Stimulated activated CD8-positive, alpha-beta memory T cell treated with anti-CD3 and anti-CD28 coated beads, Interleukin-15, amount 100 ng/mL, for 1 hour (primary cell): ENCODE results near the gene BCL2.

ENCODE experiments used
- DNase-seq: peaks from one replicate; pipeline ENCODE4 v3.0.0-alpha.2; 2020; ENCODE audit warnings: low read depth

The BCL2 gene

DNA sequence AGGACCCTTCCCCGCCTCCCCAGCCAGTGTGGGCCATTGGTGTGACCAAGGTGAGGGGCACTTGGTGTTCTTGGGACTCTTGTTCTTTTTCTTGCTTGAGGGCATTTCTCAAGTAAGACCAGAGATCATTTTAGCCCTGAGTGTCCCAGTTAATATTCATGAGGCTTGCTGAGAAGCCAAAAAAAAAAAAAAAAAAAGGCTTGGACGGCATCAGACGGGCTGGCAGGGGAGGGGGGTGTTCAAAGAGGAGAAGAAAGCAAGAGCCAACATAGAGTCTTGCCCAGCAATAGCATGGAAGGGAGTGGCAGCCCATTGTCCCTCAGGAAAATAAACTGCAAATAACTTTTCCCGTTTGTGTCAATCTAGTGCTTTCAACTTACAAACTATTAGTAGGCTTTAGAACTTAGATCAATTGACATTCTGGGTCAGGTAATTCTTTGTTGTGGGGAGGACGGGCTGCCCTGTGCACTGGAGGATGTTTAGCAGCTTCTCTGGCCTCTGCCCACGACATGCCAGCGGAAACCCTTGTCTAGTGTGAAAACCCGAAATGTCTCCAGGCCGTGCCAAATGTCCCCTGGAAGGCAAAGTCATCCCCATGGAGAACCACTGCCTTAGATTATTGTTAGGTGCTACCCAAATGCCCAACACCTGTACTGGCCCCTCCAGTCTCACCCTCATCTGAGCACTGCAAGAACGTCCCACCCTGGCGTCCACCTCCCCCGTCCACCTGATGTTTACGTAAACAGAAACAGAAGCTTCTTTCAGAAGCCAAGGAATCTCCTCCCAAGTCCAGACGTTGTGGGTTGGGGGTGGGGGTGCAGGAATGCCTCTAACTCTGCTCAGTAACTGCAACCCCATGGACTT is 163.4 kb downstream of the BCL2 start:
- DNase-seq: no peak

DNA sequence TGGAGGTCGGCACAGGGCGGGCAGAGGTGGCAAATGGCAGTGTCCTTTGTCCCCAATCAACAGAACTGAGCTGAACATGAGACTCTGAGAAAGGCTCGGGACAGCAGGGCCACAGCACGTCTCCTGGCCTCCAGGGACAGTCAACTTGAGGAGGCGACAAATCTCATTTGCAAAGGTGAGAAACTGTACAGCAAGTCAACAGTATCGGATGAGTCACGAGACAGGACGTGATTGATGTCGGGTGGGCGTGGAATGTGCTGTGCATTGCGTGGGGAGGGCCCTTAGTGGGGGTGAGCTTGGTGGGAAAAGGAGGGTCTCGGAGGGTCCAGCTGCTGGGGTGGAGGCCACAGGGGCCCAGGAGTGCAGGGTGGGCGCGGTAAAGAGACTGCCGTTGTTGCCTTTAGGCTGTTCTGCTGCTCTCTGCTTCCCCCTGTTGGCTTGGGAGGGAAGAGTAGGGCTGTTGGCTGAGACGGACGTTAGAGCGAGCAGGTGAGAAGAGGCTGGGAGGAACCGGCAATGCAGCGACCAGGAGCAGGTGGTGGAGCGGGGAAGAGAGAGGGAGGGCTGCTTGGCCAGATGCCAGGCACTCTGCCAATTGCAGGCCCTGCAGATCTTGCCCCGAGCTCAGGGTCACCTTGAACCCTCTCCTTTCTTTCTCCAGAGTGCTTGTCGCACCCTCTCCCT is 164.3 kb downstream of the BCL2 start:
- peak; percentile 57 for DNase-seq

DNA sequence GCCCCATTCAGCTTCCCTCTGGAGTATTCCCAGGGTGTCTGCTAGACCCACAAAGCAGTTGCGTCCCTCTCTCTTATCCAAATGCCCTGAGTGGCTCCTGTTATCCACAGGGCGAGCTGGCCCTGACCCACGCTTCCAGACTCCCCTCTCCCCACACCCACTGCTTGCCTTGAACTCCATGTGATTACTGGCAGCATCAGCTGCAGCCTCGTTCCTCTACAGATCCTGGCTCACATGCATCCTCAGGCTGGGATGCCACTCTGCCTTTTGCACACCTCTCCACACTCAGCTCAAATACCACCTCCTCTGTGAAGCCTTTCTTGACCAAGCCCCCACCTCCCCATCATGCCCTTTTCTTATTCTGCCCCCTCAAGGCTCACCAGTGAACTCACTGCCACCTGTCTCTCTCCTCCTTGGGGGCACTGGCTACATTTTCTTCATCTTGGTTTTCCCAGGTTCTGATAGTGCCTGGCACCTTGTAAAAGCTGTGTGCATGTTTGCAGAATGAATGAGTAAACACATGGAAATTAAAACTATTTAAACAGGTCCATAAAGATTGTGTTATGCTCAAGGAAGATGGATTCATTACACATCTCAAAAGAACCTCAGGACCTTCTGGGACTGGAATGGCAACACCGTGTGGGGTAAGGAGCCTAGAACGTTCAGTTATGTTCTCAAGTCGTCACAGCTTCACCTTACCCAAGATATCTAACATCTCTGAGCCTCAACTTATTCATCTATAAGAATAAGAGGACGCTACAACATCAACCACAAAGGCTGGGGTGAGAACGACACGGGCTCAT is 165.0 kb downstream of the BCL2 start:
- no peak for DNase-seq

DNA sequence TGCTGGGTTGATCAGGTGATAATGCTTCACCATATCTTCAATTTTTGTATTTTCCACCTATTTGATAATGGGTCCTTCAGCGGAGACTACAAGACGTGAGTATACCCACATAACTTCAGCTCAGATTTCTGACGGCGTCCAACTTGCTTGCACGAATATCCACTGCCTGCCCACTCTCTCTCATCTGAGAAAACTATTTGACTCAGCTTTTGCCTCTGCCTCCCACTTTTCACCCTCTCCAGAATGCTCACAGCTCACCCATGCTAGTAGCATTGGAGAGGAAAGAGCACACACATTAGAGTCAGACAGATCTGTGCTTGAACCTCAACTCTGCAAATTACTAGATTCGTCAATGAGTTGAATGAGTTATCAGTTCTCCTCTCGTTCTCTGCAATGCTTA is 166.8 kb downstream of the BCL2 start:
- no peak for DNase-seq

DNA sequence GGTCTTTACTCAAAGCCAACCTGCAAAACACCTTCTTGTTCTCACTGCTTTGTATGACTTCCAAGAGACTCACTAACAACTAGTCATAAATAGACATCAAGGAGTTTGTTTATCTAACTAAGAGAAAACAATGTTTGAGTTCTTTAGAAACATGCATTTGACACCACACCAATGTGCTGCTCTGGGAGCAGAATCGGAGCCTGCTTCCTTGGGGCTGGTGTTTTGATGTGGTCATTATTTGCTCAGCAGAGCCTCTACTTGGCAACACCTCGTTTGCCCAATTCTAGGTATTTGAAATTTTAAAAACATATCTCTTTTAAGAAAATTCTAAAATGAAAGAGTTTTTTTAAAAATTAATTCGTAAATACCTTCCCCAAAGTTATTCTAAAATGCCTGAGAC is 167.5 kb downstream of the BCL2 start:
- no peak for DNase-seq

DNA sequence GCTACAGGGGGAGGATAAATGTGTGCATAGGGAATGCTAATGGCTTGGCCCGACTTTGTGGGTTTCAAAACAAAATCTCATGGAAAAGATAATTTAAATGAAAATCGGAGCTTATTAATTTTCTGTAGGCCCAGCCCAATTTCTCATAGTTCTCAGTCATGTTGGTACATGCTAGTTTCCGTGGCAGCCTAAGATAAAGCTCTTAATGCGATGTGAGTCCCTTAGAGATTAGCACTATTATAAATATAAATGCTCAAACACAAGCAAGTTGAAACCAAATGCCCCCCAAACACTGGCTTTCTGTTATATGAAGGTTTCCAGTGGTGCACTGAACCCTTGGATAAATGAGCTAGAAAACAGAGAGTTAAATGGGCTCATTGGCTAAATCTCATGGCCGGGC is 168.0 kb downstream of the BCL2 start:
- DNase-seq: no peak

DNA sequence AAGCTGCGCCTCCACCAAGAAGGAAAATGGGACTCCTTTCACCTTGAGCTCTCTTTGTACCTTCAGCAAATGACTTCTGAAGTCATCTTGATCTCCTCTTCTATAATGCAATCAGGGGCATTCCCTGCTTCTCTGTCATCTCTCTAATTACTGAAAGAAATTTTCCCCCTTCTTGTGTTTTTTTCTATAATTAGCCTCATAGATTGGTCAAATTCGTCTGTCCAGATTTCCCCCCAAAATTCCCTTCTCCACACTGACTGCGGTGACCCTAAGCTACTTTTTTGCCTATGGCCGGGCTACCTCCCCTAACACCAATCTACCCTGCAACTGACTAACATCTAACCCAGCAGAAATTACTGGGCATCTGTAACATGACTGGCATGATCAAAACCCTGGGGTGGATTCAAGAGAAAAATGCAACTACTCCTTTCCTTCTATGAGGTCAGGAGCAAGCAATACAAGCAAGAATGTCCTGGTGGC is 168.6 kb downstream of the BCL2 start:
- no peak for DNase-seq

DNA sequence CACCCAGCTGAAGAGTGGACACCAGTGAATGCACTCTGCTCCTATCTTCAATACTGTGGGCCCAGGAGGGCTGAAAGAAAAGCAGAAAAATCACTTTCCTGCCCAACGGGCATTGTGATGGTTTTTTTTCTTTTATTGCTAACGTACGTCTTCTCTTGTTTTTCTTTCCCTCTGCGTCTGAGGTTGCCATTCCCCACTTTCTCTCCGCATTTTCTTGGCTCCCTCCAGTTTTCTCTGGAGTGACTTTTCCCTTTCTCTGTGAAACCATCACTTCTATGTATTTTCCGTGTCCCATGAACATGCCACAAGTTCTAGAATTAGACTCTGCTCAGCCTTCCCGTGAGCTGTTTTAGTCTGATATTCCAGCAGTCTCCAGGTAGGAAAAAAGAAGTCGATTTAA is 169.2 kb downstream of the BCL2 start:
- DNase-seq: no peak

DNA sequence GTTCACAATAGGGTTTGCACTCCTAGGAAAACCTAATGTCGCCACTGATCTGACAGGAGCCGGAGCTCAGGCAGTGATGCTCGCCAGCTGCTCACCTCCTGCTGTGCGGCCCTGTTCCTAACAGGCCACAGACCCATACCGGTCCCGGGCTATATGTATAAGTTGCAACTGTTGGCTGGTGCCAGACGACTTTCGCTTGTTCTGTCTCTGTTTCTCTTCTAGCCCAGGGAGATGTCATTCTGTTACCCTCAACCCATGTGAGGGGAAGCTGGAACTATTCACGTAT is 170.3 kb downstream of the BCL2 start:
- DNase-seq: no peak

DNA sequence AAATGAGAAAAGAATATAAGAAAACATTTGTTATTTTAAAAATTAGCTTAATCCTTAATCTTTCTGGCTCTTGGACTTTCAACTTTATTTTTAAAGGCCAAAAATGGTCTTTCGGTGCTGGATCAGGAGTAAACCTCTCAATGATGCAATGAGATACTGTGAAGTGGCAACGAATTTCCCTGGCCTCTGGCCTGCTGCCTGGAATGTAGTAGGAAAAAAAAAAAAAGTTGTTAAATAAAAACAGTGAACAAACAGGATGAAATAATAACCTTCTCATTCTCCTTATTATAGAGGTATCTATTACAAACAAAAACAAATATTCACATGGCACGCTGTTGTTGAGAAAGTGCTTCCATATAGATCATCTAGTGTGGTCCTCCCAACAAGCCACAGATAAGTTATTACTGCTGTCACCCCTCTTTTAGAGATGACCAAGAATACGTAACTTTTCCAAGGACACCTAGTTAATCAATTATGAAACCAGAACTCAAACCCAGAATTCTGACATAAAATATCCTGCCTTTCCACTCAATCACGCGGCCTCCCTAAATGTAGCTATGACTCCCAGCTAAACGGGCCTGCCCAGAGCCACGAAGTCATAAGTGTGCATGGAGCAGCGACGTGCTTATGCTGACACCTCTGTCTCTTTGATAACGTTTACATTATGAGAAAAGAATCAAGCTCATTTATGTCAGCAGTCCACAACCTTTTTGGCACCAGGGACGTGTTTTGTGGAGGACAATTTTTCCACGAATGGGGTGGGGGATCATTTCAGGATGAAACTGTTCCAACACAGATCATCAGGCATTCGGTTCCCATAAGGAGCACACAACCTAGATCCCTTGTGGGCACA is 170.9 kb downstream of the BCL2 start:
- DNase-seq: no peak

DNA sequence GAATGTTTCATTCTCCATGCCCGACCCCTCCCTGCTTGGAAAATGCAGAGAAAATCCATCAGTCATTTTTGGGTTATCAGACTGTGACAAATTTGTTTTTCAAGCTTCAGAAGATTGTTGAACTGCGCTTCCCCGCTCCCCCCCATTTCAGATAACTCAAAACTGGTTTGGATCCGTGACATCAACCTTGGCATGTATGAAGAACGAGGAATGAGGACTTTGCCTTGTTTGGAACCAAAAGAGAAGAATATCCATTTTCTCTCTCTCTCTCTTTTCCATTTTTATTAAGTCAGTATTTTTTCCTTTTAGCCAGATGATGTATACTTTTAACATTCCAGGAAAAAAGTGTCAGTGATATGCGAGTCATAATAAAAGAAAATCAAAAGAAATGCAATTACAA is 171.6 kb downstream of the BCL2 start:
- no peak for DNase-seq

DNA sequence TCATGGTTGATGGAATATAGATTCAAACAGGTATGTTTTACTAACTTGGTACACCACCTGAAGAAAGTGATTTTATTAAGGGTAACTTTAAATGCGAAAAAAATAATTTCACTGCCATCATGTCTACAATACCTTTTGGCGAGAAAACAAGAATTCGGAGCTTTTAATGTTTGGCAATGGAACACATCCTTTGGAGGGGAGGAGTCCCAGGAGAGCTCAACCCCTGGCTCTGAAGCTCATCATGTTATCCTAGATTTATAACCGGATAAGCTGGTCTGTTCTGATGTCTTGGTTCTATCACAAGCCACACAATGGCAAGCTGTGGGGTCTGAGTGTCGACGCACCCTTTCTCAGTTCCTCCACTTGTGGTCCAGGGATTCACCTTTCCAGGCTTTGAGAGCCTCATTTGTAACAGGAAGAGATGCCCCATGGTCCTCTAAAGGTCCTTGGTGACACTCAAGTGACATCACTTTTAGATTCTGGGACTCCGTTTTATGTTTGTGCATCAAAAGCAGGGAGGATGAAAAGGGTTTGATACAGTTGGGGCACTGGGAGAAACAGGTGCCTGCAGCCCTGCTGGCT is 172.7 kb downstream of the BCL2 start:
- no peak for DNase-seq

DNA sequence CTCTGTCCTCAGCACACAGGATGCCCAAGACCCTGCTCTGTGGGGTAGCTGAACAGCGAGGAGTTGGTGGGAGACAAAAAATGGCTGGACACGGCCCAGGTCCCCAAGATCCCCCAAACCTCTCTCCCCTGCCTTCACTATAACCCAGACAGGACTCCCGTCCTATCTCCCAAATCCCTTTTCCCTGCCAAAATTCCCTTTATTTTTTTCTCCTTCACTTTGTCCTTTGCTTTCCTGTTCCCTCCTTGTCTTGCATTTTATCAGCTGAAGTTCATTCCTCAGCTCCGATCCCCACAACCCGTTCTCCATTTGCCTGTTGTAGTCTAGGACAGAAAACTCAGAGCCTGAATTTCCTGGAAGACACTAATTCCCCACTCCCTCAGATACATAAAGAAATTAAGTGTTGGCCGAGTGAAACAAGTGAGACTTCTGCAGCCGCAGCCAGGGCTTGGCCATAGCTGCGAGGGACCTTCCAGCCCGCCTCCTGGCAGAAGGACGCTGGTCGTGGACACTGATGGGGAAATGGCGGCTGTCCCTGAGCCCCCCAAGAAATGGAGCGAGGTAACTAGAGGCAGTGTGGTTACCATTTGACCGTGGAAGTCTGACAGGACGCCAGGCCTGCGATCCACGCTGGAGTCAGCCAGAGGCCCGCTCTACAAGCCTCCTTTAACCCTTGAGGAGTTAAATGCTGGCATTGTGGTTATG is 173.6 kb downstream of the BCL2 start:
- no peak for DNase-seq

DNA sequence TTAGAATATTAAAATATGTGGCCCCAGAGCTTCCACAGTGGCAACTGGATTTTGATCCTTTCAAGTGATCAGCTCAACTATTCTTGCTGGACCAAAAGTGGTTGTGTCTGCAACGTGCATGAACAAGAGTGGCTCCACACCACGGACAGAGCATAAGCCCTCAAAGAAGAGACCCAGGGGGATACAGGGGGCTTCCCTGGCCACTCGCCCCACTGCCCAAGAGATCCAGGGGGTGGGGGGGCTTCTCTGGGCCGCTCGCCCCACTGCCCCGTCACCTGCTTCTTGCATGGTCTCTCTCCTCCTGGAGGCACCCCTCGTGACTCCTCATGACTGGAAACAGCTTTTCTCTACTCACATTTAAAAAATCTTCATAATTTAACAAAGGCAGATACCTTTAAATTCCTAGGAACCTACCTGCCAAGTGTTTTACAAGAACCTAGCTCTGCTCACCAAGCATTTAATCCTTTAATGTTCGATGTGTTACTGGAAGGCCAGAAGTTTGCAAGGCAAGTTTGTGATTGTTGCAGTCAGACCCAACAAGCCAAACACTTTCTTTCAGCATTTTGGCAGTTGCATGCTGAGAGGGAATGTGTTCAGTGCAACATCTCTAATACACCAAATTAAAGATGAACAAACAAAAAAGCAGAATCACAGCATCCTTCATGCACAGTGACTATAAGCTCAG is 174.3 kb downstream of the BCL2 start:
- no peak for DNase-seq

DNA sequence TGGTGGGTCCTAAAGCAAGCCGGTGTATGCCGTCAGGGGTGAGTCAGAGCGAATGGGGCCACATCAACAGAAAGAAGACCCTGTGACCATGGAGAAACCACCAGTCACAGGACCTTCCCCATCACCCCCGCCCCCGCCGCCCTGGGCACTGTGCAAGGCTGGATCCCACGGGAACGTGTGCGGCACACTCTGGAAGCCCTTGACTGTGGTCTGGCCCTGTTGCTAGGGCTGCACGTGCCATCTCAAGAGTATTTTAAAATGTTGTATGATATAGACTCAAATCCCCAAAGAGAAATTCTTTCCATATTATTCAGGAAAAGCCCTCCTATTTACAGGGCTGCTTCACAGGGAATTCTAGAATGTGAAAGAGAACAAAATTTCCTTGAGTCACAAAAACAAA is 174.8 kb downstream of the BCL2 start:
- no peak for DNase-seq

DNA sequence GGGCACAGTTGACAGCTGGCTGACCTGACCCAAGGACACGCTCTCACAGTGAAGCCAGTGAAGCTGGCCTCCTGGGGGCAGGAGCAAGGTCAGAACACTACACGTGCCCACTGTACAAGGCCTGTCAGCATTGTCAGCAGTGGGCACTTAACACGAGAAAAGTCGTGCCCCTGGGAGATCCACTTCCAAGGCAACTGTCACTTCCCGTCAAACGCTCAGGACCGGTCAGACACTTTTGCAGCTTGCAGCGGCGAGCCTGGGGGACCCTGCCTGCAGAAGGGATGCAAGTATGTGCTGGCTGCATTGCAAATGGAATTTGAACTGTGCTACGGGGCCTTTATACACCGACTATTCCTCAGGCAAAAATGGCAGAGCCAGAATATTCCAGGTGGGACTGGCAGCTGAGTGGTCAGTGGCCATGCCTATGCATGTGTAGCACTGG is 176.2 kb downstream of the BCL2 start:
- no peak for DNase-seq

DNA sequence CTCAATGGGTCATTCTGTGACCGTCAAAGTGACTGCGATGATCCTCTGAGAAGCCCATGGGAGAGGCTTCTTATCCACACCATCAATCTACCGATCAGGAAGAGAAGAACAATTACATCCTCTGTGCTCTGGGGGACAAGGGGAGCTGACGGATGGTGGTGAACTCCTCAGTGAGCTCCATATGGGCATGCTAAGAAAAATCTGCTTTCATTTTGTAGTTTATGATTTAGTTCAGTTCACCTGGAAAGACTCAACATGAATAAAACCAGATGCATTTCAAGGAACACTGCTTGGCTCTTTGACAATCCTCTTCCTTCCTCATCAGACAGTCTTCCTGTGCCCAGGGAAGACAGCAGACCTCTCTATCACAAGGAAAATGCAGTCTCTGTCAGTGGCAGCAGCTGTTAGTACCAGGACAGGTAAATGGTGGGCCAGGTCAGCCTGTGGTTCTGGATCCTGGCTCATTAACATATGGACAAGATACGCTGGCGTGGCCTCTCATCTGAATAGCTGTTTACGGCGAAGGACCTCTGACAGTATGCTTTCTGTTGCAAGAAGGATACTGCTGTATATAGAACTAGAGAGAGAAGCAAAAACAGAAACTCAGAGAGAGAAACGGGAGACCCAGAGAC is 176.9 kb downstream of the BCL2 start:
- no peak for DNase-seq

DNA sequence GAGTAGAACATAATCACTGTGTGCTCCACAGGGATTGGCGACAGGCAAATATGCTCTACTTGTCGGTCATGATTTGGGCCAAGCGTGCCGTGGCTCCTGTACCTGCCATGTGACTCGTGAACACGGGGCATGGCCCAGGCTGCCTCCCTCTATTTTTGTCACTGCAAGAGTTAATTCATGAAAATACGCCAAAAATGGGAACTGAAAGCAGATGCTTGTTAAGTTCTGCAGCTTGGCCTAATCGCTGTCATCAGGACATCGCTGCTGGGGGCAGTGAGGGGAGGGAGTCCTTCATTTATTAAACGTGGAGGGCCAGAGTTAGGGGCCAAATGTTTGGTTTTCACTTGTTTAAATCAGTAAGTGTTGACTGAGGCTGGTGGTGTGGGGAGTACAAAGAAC is 177.8 kb downstream of the BCL2 start:
- DNase-seq: no peak

DNA sequence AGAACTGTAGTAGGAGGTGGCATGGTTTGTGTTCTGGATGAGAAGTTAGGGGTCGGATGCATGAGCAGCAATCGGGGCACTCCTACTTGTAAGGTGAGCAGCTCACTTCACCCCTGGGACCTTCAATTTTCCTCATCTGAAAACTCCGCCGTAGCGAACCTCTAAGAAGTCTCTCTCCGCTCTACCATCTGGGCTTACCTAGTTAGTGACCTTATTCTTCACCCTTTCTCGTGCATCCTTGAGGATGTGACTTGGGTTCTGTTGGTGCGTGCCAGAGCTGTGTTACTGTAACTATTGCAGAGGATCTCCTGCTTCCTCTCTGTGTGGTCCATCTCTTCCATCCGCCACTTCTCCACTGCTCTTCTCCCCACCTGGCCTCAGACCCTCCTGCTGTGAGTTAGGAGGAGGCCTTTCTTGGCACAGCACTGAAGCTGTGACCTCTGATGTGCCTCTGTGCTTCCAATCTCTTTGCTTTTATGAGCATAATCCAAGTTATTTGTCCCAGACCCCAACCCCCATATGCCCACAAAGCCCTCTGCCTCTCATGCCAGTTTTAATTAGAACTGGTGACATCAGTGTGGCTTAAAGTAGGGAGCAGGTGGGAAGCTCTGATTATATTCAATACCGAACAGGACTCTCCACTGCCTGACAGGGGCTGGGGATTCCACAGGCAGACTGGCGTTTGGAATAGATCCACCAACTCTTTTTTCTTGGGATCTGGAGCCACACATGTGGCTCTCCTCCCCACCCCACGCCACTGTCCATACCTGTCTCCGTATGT is 178.4 kb downstream of the BCL2 start:
- no peak for DNase-seq
